ENCODE measurements around the gene IRAK1.

GRCh38 chrX:154016366-154017076 is 3.2 kb downstream of the IRAK1 start:
- TF ChIP-seq CTCF (conservative IDR thresholded peaks at IDR 0.05 in 1 of 2, IDR thresholded peaks at IDR 0.05 in 1 of 2; ENCODE audit: extremely low read depth in 1 of 2, insufficient read depth in 1 of 2, low read depth in 1 of 2, low read length in 2 of 2) (no peak), EZH2 (IDR thresholded peaks at IDR 0.05; ENCODE audit: borderline replicate concordance, low read length) (no peak)

Data from mammary epithelial cell (primary cell).